Kidney capillary endothelial cell (primary cell): ENCODE data around the gene RPS21.
"Not testable (repeated sequence)": the region's sequence is repeated elsewhere in the genome, so short reads cannot be mapped to it uniquely, and the experiment has no call there.

ENCODE experiments used
- DNase-seq: peaks from one replicate; pipeline ENCODE4 v3.0.0-alpha.2; 2018; ENCODE audit warnings: low spot score

The RPS21 gene

GRCh38 chr20:62412194-62413024 lies 25.5 kb downstream of the RPS21 start:
- no peak for DNase-seq

- no peak for DNase-seq
Measured at GRCh38 chr20:62413025-62413570, 26.2 kb downstream of the RPS21 start.

DNA sequence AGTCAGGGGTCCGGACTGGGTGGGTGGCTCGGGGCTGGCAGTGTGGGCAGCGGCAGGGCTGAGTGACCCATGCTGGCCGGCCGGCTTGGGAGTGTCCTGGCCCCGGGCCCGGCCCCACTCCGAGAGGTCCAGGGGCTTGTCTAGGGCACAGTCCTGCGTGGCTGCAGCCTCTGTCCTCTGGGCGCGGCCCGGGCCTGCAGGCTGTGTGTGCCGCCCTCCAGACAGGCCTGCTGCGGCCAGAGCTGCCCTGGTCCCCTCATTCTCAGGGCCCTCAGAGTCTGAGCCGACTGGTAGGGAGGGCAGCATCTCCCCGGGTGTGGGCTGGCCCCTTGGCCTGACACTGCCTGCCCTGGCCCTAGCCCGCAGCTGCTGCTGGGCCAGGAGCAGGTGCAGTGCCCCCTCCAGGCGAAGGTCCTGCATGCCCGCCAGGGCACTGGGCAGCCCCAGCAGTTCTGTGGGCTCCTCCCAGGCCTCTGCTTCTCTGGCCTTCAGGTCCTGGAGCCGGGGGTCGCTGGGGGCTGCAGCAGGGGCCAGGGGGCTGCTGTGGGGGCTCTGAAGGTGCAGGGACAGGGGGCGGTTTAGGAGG lies 27.1 kb downstream of the RPS21 start:
- no peak for DNase-seq

DNA sequence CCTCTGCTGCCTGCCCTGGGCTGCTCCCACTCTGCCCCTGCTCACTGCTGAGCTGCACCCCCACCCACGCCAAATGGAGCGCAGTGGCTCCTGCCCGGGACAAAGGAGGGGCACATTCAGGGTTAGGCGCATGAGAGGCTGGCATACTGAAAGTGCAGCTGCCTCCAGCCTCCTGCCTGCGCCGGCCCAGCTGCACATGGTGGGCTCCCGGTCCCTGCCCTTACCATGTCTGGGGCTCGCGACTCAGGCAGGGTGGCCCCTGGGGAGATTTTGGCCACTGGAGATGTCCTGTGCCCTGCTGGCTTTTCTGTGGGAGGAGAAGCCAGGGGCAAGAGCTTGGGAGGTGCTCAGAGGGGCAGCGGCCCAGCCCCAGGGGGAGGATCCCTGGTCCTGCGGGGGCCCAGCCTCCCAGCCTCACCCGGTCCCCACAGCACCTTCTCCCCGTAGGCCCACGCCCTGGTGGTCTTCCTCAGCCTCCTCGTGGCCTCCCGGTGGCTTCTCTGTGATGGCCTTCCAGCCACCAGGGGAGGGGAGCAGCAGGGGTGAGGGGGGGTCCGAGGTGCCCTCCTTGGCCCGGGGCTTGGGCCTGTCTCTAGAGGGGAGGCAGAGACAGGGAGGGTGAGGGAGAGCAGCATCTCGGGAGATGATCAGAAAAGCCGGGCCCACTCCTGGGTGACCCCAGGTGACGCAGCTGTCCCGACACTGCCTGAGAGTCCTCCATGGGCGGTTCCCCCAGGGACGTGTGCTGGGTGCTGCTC lies 28.6 kb downstream of the RPS21 start:
- DNase-seq: no peak

- no peak for DNase-seq
Measured at GRCh38 chr20:62416651-62417637, 30.0 kb downstream of the RPS21 start.

- no peak for DNase-seq
Measured at GRCh38 chr20:62417981-62418708, 31.2 kb downstream of the RPS21 start.

DNA sequence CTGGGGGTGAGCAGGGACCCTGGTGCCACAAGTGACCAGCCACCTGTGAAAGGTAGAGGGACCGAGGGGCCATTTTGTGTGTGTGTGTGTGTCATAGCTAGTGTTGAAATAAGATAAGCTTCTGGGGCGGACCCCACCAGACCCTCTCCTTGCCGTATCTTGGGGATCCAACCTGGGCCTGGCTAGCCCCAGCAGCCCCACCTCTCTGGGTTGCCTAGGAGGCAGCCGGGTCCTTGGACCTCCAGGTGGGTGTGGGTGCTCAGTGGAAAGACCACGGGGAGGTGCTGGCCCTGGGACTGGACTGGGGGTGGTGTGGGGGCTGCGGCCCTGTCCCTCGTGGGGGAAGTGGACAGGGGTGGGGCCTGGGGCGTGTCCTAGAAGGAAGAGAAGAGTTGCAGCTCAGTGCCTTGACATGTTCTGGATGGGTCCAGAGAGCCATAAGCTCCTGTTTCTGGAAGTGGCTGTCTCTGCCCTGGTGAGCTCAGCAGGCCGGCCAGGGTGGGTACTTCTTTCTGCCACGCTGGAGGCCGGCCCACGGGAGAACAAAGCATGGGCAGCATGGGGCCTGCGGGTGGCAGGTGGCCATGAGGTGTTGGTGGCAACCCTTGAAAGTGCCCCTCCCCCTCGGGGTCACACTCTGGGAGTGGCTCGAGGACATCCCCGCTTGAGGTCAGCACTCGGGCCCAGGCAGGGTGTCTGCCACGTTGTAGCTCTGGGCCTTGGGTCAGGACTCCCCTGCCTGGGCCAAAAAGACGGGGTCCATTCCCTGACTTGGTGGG lies 32.0 kb downstream of the RPS21 start:
- no peak for DNase-seq

GRCh38 chr20:62419759-62420158 lies 32.9 kb downstream of the RPS21 start:
- DNase-seq: no peak

GRCh38 chr20:62420846-62421715 lies 34.2 kb downstream of the RPS21 start:
- no peak for DNase-seq

- DNase-seq: no peak
Measured at GRCh38 chr20:62421716-62421990, 34.8 kb downstream of the RPS21 start.

DNA sequence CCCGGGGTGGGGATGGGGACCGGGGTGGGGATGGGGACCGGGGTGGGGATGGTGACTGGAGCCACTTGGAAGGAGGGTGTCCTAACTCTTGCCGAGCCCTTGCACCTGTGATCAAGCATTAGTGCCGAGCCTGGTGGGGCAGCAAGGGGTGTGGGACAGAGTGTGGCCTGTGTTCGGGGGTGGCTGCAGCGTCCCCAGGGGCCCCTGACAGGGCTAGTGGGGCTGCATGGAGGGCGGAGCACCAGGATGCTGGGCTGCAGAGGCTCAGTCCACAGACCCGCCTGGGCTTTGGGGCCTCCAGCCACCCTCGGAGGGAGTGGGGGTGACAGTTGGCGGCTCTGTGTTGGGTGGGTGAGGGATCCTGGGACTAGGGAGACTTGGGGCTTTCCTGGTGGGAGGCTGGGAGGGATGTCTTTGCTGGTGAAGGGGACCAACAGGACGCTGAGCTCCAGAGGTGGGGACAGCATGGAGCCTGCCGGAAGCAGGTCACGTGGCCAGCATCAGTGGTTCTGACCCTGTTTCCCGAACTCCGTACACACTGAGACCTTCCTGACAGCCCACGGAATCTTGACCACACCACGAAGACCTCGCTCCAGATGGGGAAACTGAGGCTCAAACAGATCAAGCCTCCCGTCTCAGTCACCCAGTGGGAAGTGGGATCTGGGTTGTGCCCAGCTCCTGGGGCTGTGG lies 35.9 kb downstream of the RPS21 start:
- no peak for DNase-seq

GRCh38 chr20:62423326-62423706 lies 36.4 kb downstream of the RPS21 start:
- no peak for DNase-seq

GRCh38 chr20:62424249-62425107 lies 37.6 kb downstream of the RPS21 start:
- DNase-seq: no peak

DNA sequence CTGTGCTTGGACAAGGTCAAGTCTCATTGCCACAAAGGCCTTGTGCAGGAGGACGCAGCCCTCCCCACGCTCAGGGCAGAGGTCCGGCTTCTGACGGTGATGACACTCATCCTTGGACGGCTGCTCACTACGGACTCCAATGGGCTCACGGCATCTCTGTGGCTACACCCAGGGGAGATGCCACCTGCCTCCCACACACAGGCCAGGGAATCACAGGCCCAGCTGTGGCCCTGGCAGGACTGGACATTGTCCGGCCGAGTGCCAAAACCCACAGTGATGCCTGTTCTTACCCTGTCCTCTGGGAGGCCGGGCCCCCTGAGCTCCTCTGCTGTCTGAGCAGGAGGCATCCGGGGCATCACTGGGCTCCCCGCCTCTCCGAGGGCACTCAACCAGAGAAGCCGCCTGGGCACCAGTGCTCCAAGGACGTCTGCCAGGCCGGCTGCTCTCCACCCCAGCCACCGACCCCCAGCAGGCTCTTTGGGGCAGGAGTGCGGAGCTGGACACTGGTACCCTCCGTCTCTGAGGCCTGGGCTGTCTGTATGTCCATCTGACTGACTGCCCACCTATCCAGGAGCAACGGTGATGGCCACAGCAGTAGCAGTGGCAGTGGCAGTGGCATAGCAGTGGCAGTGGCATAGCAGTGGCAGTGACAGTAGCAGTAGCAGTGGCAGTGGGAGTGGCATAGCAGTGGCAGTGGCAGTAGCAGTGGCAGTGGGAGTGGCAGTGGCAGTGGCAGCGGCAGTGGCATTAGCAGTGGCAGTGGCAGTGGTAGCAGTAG lies 38.6 kb downstream of the RPS21 start:
- DNase-seq: no peak

DNA sequence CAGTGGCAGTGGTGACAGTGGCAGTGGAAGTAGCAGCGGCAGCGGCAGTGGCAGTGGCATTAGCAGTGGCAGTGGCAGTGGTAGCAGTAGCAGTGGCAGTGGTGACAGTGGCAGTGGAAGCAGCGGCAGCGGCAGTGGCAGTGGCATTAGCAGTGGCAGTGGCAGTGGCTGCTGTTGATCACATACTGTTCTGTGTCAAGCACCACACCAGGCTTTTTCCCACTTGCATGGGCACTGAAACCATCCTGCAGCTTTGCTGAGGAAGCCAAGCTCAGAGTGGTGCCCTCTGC lies 39.1 kb downstream of the RPS21 start:
- not testable (repeated sequence) for DNase-seq

DNA sequence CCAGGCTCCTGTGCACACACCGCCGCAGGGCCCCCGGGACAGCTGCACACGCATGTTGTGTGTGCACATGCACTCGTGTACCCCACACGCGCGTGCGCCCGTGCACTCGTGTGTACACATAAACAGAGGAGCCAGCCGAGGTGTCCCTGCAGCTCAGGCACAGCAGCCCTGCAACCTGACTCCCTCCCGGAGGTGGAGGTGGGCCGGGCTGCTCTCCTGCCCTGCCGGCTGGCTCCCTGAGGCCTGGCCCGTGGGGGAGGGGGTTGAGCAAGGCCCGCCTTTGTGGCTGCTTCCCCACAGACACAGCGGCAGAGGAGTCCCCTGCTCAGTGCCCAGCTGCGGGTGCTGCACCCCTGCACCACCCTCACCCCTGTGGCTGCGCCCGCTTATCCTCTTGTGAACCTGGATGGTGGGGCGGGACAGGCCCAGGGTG lies 39.8 kb downstream of the RPS21 start:
- no peak for DNase-seq
